GM21360 (cell line): ENCODE data around the gene ZIC2.

Experiments
- ATAC-seq: cut with Tn5 transposase; IDR thresholded peaks from one replicate; pipeline ENCODE4 v1.9.1; 2021; ENCODE audit warnings: mild to moderate bottlenecking, moderate library complexity; ENCODE audit not compliant: unreplicated experiment

Gene ZIC2

DNA sequence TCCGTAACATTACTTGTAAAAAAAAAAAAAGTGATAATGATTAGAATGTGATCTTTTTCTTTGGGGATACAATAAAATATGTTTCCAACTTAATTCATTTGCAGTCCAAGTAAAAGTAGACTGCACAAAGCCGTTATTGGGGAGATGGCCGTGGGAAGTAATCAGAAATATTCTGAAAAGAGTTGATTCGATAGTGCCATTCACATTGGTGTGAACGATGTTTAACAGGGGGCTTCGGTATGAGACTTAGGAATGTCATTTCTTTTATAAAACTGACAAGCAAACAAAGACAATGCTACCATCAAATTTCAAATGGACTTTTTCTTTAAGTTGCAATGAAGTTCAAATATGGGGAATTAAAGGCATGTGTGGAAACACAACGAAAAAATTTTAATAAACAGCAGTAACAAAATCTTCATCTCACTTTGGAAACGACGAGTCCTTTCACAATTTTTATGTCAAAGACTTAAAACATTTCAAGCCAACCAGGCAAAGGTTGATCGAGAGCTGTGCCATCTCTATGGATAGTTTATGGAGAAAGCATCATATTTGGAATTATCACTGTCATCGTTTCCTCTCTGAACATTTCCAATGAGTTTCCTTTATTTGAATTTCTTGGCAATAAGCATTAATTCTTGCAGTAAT is 8.3 kb upstream of the ZIC2 start:
- ATAC-seq: no peak

DNA sequence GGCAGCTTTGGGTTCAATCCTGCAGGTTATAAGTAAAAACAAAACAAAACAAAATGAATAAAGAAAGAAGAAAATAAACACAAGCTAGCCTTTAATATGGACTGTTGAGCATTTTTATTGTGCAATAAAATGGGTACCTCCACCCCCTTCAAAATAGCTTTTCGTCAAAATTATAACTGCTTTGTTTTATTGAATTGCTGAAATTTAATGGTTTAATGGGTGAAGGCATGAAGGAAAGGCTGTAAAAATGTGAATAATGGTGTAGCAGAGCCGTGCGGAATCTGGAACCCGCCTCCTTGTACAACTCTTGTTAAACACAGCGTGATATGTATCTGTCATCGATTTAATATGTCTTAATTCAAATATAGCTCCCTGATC is 7.8 kb upstream of the ZIC2 start:
- no peak for ATAC-seq

DNA sequence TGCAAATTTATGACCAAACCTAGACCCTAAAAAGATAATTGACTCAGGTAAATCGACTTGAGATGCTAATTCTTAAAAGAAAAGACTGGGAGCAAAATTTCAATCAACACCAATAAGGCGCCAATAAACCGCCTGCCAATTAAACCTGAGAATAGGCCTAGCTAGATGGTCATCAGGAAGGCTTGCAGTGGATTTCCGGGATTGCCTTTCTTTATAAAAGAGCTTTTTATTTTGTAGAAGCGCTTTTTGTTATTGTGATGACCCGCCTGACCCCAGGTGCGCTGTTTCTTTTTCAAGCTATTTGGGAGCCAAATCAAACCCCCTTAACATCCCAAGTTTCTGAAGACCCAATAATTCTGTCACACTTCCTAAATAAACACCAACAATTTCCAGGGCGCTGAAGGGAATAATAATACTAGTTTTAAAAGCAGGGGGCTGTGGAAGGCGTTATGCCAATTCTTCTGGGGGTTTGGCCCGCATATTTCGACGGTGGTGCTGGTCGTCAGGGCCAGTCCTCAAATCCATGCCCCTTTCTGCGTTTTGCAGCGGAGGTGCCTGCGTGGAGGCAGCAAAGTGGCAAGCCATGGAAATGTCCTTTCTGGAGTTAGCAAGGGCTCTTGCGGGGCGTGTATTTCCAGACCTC is 7.2 kb upstream of the ZIC2 start:
- no peak for ATAC-seq

DNA sequence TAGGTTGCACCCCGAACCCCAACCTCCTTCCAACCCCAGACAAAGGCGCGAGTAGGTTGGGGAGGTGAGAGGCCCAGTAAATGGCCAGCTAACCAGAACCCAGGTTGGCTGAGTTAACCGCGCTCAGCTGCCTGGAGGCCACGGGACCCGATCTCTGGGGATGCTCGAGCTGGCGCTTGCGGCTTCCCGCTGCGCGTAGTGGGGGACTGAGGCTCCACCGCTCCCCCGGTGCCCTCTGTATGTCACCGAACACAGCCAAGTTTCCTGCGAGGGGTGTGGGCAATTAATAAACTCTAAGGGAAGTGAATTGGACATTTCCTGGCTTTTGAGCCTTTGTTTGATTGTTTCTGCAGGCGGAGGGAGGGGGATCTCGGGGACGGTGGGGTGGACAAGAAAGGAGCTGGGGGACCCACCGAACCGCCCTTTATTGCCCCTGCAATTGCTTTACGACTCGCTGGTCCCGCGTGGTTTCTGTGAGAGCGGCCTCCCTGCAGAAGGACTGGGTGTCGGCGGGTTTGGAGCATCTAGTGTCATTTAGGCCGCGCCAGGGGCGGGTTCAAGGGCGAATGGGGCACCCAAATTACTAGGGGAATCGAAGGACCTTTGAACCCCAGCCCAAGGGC is 6.5 kb upstream of the ZIC2 start:
- ATAC-seq: no peak

DNA sequence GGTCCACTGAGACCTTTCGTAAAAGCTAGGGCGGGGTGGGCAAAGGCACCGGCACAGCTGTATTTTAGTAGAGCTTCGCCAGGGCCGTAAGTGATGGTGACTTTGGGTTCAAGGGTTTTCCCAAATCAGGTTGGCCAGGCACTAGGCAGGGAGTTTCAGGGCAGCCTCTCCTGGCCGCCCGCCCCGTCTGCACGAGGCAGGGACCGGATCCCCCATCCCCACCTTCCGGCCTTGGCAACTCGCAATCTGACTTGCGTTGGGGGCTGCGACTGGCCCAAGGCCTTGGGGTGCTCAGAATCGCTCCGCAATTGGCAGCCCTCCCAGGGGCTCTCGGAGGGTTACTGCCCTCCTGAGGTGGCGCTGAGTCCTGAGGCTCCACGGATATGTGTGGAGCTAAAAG is 6.0 kb upstream of the ZIC2 start:
- ATAC-seq: no peak

DNA sequence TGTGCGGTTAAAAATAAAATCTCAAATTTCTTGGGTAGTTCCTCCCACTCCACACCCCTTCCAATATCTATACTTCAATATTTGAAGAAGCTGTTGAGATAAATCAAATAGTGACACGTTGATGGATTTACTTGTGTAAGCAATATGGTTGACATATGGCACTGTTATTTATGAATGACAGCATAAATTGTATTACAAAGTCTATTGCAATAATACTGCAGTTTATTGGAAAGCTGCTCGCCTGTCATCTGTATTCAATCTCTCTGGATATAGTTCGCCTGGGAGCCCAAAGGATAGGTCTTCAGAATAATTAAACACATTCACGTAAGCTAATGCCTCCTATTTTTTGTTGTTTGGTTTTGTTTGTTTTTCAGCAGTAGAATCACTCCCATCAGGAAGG is 5.0 kb upstream of the ZIC2 start:
- no peak for ATAC-seq

DNA sequence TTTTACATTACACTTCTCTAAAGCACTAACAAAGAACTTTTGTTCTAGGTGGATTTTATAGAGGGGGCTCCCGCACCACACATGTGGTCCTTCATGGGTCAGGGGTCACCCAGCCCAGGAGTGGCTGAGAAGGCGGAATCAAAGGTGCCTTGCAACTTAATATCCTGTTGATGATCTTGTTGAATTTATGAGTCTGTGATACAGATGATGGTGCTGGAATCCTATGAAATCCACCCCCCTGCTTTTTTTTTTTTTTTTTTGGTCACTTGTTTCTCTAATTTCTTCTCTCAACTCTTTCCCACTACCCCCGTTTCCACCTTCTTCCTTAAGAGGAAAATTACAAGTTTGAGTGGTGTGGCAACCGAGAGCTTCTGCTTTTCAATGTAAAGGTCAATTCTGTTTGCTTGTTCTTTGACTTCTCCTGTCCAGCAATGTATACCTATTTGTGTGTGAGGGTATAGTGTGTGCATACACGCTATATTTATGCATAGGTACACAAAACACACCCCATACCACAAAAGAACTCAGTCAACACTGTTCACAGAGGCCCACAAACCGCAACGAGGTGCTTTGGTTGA is 4.2 kb upstream of the ZIC2 start:
- no peak for ATAC-seq

DNA sequence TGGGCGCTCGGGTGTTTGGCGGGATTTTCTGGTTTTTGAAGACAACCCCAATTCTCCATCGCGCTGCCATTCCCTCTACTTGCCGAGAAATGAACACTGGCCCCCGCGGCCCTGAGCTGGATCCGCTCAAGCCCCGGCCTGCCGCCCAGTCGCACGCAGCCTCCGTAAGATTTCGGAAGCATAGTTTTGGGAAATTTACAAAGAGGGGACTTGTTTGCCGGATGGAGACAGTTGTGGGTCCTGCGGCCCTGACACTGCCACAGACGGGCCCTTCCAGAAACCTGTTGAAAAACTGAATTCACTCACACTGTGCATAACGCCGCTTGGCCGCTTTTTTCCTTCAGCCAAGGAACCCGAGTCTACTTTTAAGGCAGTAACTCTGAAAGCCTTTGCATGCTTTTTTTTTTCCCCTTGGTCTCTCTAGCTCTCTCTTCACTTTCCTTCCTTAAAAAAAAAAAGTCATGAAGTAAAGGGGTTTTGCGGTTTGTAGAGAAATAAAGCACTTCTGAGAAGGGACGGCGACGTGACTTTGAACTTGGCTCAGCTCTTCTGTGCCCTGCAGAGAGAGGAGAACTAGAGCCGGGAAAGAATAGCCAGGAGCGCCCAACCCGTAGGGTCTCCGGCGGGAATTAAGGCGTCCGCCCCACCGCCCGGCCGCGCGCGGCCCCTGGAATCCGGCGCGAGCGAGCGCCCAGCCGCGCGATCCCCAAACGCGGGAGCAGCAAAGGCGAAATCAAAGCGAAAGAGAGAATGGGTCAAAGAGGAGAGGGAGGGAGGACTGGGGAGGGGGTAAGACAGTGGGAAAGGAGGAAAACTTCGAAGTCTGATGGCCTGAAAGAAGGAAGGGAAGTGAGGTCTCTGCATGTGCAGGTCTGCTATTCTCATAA is 3.4 kb upstream of the ZIC2 start:
- ATAC-seq: no peak

DNA sequence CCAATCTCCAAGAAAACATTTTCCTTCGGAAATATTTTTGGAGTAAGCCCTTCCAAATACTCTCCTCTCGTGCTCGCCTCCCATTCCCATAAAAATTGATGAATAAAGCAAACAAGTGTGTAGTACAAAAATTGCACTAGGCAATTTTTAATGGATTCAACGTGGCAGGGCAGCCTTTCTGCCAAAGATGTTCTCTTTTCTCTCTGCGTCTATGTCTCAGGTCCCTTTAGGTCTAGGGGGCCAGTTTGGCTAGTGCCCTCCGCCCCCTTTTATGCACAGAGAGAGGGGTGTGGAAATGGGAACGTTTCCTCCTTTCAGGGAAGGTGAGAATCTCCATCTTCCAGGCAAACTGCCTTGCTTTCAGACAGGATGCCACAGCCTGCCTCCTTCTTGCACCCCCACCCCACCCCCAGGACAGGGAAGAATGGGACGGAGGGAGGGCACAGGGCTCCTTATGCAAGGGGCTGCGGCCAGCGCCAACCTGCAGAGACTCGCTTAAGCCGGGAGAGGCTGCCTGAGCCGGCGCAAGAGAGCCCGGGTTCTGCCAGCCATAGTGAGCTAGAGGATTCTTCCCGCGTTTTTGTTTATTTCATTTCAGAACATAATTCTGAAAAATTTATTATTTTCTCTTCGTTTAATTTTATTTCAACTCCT is 2.7 kb upstream of the ZIC2 start:
- no peak for ATAC-seq

DNA sequence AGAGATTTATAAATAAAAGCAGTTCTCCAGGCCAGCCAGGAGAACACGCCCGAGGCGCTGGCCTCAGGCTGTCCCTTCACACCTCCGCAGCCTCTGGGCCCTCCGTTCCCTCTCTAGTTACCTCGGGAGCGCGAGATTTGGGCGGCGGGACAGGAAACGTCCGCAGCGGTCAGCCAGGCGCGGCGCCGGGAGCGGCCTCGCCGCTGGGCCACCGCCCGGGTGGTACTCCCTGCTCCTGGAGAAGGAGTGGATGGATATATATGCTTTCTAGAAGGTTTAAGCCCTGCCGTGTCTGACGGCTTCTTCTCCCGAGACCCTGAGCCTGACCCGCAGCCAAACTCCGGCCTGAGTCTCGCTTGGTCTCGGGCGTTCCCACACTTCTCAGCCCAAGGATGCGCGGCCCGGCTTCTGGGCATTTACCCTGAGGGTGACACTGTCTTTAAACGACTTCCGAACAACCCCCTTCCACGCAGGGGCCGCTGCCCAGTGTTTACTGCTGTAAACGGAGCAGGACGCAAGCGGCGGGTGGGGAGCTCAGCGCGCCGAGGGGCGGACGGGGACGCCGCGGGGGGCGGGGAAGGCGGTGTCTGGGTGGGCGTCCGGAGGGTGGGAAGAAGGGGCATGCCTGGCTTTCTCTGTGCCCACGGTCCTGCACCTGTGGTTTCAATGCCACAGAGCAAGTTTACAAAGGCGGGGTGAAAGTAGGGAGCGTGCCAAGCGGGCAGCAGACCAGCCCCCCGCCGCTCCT is 2.0 kb upstream of the ZIC2 start:
- no peak for ATAC-seq

DNA sequence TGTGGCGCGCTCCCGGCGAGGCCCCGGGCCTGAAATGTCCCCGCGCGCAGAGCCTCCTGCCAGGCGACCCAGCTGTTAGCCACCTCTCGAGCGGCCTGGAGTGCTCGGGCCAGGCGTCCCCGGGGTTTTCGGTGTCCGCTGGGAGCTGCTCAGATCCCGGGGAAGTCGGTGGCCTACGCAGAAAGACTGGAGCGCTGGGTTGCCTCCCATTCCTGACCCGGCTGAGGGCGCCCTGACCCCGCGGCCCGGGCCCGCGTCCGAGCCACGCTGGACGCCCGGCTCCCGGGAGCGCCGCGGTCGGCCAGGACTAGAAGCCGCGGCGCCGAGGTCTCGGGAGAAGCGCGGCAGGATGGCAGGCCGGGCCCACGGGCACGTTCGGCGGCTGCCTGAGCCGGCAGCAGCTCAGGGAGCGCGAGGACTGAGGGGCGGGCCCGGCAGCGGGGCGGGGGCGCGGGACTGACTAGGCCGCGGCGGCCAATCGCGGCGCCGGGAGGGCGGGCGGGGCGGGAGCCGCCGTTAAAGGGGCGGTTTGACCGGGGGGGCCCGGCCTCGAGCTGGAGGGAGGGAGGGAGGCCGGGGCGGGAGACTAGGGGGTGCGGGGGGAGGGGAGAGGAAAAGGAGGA is 1.3 kb upstream of the ZIC2 start:
- ATAC-seq: peak; percentile 63

DNA sequence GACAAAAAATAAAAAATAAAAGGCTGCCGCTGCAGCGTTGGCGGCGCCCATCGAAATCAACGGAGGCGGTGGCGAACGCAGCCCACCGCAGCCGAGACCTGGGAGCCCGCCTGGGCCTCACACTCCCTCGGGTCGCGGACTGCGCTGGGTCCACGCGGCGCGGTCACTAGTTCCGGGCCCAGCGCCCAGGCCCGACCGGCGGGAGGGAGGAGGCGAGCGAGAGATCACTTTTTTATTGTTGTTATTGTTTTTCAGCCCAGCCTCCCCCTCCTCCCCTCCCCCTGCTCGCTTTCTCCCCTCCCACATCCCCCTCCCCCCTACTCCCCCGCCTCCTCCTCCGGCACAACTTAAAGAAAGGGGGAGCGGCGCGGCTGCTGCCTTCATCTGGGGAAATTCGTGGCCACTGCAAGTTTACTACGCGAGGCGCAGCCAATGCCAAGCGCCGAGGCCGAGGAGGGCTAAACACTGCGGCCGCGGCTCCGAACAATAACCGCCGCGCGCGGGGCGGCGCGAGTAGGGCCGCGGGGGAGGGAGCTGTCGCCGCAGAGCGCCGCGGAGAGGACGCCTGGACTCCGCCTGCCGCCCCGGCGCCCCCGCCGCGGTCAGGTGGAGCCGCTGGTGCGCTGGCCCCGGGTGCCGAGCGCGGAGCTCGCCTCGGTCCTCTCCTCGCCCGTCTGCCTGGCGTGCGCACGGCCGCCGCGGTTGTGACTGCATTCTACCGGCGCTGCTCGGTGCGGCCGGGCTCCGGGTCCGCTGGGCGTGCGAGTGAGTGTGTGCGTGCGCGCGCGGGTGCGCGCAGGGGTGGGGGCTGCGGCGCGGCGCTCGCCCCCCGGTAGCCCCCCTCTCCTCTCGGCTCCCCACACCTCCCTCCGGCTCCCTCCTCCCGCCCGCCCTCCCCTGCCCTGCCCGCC is 505 bp upstream of the ZIC2 start:
- peak; percentile 3 for ATAC-seq

DNA sequence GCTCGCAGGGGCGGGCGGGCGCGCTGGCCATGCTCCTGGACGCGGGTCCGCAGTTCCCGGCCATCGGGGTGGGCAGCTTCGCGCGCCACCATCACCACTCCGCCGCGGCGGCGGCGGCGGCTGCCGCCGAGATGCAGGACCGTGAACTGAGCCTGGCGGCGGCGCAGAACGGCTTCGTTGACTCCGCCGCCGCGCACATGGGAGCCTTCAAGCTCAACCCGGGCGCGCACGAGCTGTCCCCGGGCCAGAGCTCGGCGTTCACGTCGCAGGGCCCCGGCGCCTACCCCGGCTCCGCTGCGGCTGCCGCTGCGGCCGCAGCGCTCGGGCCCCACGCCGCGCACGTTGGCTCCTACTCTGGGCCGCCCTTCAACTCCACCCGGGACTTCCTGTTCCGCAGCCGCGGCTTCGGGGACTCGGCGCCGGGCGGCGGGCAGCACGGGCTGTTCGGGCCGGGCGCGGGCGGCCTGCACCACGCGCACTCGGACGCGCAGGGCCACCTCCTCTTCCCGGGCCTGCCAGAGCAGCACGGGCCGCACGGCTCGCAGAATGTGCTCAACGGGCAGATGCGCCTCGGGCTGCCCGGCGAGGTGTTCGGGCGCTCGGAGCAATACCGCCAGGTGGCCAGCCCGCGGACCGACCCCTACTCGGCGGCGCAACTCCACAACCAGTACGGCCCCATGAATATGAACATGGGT is 599 bp downstream of the ZIC2 start:
- ATAC-seq: no peak

DNA sequence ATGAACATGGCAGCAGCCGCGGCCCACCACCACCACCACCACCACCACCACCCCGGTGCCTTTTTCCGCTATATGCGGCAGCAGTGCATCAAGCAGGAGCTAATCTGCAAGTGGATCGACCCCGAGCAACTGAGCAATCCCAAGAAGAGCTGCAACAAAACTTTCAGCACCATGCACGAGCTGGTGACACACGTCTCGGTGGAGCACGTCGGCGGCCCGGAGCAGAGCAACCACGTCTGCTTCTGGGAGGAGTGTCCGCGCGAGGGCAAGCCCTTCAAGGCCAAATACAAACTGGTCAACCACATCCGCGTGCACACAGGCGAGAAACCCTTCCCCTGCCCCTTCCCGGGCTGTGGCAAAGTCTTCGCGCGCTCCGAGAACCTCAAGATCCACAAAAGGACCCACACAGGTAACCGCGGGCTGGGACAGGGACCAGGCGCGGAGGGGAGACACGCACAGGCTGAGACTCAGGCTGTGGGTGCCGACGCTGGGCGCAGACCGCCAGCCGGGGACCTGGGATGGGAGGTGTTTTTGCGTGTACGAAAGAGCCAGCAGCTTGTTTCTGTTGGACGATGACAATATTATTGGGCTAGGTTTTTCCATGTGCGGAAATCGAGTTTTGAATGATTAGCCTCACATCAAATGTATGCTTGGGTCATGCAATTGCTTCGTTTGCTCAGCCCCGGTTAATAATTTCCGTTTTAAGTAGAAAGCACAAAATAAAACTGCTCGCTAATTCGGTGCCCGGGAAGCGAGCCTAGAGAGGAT is 1.3 kb downstream of the ZIC2 start:
- ATAC-seq: no peak

DNA sequence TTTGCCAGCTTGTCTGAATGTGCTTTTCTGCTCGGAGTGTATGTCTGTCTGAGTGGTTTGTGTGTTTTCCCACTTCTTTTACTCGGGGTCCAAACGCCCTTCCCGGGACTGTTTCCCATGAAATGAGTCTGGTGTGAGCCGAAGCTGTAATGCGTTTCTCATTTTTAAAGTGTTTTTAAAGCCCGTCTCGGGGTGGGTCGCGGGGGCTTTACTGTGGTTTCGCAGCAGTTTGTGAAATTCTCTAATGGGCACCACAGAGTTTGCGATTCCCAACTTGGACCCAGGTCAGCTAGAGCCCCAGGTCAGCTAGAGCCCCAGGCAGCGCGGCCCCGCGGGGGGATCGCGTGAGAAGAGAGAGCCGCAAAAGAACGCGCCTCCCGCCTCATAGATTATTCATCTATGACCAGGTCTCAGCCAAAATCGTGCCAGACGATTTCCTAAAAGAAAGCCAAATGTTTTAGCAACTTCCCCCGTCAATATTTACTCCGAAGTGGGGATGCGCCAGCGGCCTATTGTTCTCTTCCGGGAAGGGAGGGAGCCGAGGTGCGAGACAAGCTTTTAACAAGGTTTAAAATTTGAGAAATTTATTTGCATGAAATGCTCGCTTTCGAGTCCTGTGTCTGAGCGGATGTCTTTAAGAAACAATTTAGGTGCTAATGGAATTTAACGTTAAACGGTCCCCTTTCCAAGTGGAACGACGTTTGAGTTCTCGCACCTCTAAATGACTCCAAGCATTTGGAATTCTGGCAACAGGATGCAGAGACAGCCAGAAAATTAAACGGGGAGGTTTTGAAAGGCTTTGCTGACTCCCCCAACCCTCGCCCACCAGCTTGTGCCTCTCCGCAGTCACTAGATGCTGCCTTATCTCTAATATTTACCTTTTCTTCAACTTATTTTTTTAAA is 2.2 kb downstream of the ZIC2 start:
- ATAC-seq: no peak
